ENCODE results near the gene GRID1. TPM values are rescaled to one million over a fixed set of nuclear protein-coding genes. Genes with fewer than 3 reads are reported as not detected.

The GRID1 gene
- polyA plus RNA-seq, 1 of the 3 experiments (the other 2 are of a cell fraction): 0.13 TPM

DNA sequence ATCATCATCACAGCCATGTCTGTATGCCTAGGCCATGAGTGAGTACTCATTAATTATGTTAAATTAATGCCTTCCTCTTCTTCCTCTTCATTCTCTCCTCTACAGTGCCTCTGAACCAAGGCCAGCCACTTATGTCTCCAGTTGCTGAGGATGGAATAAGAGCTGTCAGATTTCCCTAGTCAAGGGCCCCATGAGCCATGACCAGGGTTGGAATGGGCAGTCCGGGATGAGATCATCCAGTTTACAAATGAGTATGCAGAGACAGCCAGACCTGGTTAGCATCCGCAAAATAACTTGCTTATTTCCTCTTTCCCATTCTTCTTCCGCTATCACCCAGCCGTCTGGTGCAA lies 342.7 kb downstream of the GRID1 start:
- Histone ChIP-seq H3K4me1 (ENCODE audit: control insufficient read depth in 1 of 2, insufficient read depth in 2 of 2, low read depth in 1 of 2, low read length in 1 of 2) (peaks cover 0 to 16% of the 10 kb centered on the region in 2 experiments; a peak in 1 of 4 replicates), H3K27ac (ENCODE audit: low read depth in 2 of 2, low read length in 1 of 2) (peak overlapping the region in 1 of 2 experiments; percentile 28; a peak in 2 of 4 replicates), H3K36me3 (replicated peaks in 1 of 2; ENCODE audit: control insufficient read depth in 1 of 2, insufficient read depth in 2 of 2, low read length in 1 of 2) (no peaks in the 10 kb centered on the region), H3K9me3 (no peaks in the 10 kb centered on the region), H3K27me3 (ENCODE audit: insufficient read depth) (no peaks in the 10 kb centered on the region), H3K9ac (no peak overlapping the region), H3F3A (replicated peaks; ENCODE audit: insufficient read depth) (no peaks in the 10 kb centered on the region), H4K20me1 (ENCODE audit: insufficient read depth) (no peaks in the 10 kb centered on the region), H3K4me3 (ENCODE audit: low read depth in 2 of 2, low read length in 1 of 2) (no peak overlapping the region), H3K9me2 (no peaks in the 10 kb centered on the region), H3K79me2 (ENCODE audit: insufficient read depth) (no peaks in the 10 kb centered on the region), H2AFZ (ENCODE audit: low read depth) (no peak overlapping the region), H3K4me2 (no peak overlapping the region)
- no peak for TF ChIP-seq MEF2A (IDR thresholded peaks at IDR 0.05; ENCODE audit: borderline replicate concordance, low read depth)
- TF ChIP-seq RFX5 (IDR thresholded peaks at IDR 0.05; ENCODE audit: low read length): no peak
- TF ChIP-seq TCF12 (IDR thresholded peaks at IDR 0.05): no peak
- no peak for TF ChIP-seq GATA2 (CRISPR knock-in tag; IDR thresholded peaks at IDR 0.05)
- TF ChIP-seq NFIC (IDR thresholded peaks at IDR 0.05; ENCODE audit: borderline replicate concordance): no peak
- no peak for TF ChIP-seq SMC3 (IDR thresholded peaks at IDR 0.05; ENCODE audit: low read depth, low read length)
- no peak for TF ChIP-seq NRF1 (IDR thresholded peaks at IDR 0.05; ENCODE audit: low read depth, low read length)
- TF ChIP-seq CHD2 (IDR thresholded peaks at IDR 0.05; ENCODE audit: low read length, partially characterized antibody): no peak
- TF ChIP-seq, protein P1, sequence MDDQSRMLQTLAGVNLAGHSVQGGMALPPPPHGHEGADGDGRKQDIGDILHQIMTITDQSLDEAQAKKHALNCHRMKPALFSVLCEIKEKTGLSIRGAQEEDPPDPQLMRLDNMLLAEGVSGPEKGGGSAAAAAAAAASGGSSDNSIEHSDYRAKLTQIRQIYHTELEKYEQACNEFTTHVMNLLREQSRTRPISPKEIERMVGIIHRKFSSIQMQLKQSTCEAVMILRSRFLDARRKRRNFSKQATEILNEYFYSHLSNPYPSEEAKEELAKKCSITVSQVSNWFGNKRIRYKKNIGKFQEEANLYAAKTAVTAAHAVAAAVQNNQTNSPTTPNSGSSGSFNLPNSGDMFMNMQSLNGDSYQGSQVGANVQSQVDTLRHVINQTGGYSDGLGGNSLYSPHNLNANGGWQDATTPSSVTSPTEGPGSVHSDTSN (IDR thresholded peaks at IDR 0.05): no peak
- TF ChIP-seq, protein P2, sequence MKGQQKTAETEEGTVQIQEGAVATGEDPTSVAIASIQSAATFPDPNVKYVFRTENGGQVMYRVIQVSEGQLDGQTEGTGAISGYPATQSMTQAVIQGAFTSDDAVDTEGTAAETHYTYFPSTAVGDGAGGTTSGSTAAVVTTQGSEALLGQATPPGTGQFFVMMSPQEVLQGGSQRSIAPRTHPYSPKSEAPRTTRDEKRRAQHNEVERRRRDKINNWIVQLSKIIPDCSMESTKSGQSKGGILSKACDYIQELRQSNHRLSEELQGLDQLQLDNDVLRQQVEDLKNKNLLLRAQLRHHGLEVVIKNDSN (IDR thresholded peaks at IDR 0.05; ENCODE audit: borderline replicate concordance, low read depth): no peak
- no peak for TF ChIP-seq JUND (IDR thresholded peaks at IDR 0.05)
- TF ChIP-seq SIN3A (IDR thresholded peaks at IDR 0.05; ENCODE audit: borderline replicate concordance, low read depth, low read length): no peak
- POLR2A ChIA-PET: no interaction called here
- DNase-seq: no peak
- WGBS (ENCODE audit: low lambda C conversion rate): 47% methylated on average over 4 of the region's 4 CpGs
- CTCF ChIA-PET: no interaction called here

DNA sequence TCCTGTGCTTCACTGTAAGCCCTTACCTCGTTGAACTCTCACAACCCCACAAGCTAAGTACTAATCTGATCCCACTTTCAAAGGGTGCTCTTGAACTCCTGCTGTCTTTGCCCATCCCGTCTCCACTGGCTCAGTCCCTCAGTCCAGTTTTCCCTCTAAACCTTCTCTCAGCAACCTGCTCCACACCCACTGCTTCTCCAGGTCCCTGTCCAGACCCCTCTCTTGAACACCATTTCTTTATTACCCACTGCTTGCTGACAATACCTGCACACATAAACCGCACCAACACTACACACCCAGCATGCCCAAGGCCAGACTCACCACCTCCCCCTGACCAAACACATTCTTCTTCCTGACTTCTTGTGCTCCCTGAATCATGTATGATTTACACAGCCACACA lies 343.3 kb downstream of the GRID1 start:
- Histone ChIP-seq H3K27ac (ENCODE audit: low read depth in 2 of 2, low read length in 1 of 2) (no peak overlapping the region), H3K79me2 (ENCODE audit: insufficient read depth) (no peaks in the 10 kb centered on the region), H2AFZ (ENCODE audit: low read depth) (no peak overlapping the region), H3K36me3 (replicated peaks in 1 of 2; ENCODE audit: control insufficient read depth in 1 of 2, insufficient read depth in 2 of 2, low read length in 1 of 2) (no peaks in the 10 kb centered on the region), H3K9ac (no peak overlapping the region), H3K4me2 (no peak overlapping the region), H3K9me2 (no peaks in the 10 kb centered on the region), H3K27me3 (ENCODE audit: insufficient read depth) (no peaks in the 10 kb centered on the region), H3K4me1 (ENCODE audit: control insufficient read depth in 1 of 2, insufficient read depth in 2 of 2, low read depth in 1 of 2, low read length in 1 of 2) (peaks cover 0 to 18% of the 10 kb centered on the region in 2 experiments; a peak in 1 of 4 replicates), H4K20me1 (ENCODE audit: insufficient read depth) (no peaks in the 10 kb centered on the region), H3K4me3 (ENCODE audit: low read depth in 2 of 2, low read length in 1 of 2) (no peak overlapping the region), H3F3A (replicated peaks; ENCODE audit: insufficient read depth) (no peaks in the 10 kb centered on the region), H3K9me3 (no peaks in the 10 kb centered on the region)
- TF ChIP-seq, protein P3, sequence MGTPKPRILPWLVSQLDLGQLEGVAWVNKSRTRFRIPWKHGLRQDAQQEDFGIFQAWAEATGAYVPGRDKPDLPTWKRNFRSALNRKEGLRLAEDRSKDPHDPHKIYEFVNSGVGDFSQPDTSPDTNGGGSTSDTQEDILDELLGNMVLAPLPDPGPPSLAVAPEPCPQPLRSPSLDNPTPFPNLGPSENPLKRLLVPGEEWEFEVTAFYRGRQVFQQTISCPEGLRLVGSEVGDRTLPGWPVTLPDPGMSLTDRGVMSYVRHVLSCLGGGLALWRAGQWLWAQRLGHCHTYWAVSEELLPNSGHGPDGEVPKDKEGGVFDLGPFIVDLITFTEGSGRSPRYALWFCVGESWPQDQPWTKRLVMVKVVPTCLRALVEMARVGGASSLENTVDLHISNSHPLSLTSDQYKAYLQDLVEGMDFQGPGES (IDR thresholded peaks at IDR 0.05; ENCODE audit: low read depth, low read length): no peak
- TF ChIP-seq, protein P4, sequence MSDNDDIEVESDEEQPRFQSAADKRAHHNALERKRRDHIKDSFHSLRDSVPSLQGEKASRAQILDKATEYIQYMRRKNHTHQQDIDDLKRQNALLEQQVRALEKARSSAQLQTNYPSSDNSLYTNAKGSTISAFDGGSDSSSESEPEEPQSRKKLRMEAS (IDR thresholded peaks at IDR 0.05; ENCODE audit: low read depth): no peak
- TF ChIP-seq RFX5 (IDR thresholded peaks at IDR 0.05; ENCODE audit: low read length) (no peak), SIN3A (IDR thresholded peaks at IDR 0.05; ENCODE audit: borderline replicate concordance, low read depth, low read length) (no peak), ELF1 (IDR thresholded peaks at IDR 0.05) (no peak), TCF12 (IDR thresholded peaks at IDR 0.05) (no peak), RCOR1 (IDR thresholded peaks at IDR 0.05; ENCODE audit: low read length) (no peak)
- TF ChIP-seq, protein P2 (IDR thresholded peaks at IDR 0.05; ENCODE audit: borderline replicate concordance, low read depth): no peak
- DNase-seq: no peak
- WGBS (ENCODE audit: low lambda C conversion rate): 18% methylated on average over 3 of the region's 3 CpGs
- CTCF ChIA-PET: no interaction called here
- POLR2A ChIA-PET: no interaction called here
